Measurements from ENCODE around the gene SCGB1C2. TPM values are rescaled to one million over a fixed set of nuclear protein-coding genes. Genes with fewer than 3 reads are reported as not detected.

Gene SCGB1C2
- total and polyA plus RNA-seq, 2 donors (not counting 3 experiments of a cell fraction or from before 2014, with no cell fraction given) = not detected

- Histone ChIP-seq H2AFZ (ENCODE audit: low read depth, low read length) (no peak overlapping the region), H3K9ac (replicated peaks; ENCODE audit: extremely low read depth, insufficient read depth, low read length) (no peak overlapping the region), H4K20me1 (replicated peaks; ENCODE audit: control insufficient read depth, extremely low read depth, insufficient read depth, low read length) (no peaks in the 10 kb centered on the region), H3K9me3 (replicated peaks; ENCODE audit: control insufficient read depth, insufficient read depth, low read length) (no peaks in the 10 kb centered on the region), H3K4me3 (replicated peaks in 1 of 3; ENCODE audit: insufficient read depth in 1 of 3, low read depth in 1 of 3, low read length in 3 of 3) (no peak overlapping the region), H3K79me2 (ENCODE audit: control insufficient read depth, insufficient read depth, low read length) (no peaks in the 10 kb centered on the region), H3K4me1 (ENCODE audit: control insufficient read depth, extremely low read depth, insufficient read depth, low read length) (peaks cover 8% of the 10 kb centered on the region), H3K9me1 (replicated peaks; ENCODE audit: control insufficient read depth, extremely low read depth, insufficient read depth, low read length) (no peaks in the 10 kb centered on the region), H3K4me2 (ENCODE audit: insufficient read depth, low read length) (no peak overlapping the region), H3K27ac (ENCODE audit: insufficient read depth, low read depth, low read length) (no peak overlapping the region), H3K27me3 (ENCODE audit: control insufficient read depth in 2 of 2, insufficient read depth in 2 of 2, low read length in 2 of 2) (no peaks in the 10 kb centered on the region), H3K36me3 (ENCODE audit: control insufficient read depth in 2 of 2, extremely low read depth in 1 of 2, insufficient read depth in 2 of 2, low read length in 2 of 2) (no peaks in the 10 kb centered on the region)
- intact Hi-C loops (cut with micrococcal nuclease) = no loop called here
- TF ChIP-seq, protein P1, sequence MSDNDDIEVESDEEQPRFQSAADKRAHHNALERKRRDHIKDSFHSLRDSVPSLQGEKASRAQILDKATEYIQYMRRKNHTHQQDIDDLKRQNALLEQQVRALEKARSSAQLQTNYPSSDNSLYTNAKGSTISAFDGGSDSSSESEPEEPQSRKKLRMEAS (IDR thresholded peaks at IDR 0.05; ENCODE audit: insufficient read depth, insufficient read length) = no peak
- TF ChIP-seq MYC (IDR thresholded peaks at IDR 0.05; ENCODE audit: low read depth, low read length) (no peak), FOS (IDR thresholded peaks at IDR 0.05; ENCODE audit: borderline replicate concordance, insufficient read depth, low read length) (no peak), JUN (IDR thresholded peaks at IDR 0.05; ENCODE audit: borderline replicate concordance, insufficient read depth, insufficient read length, low read depth) (no peak), CTCF (IDR thresholded peaks at IDR 0.05; ENCODE audit: extremely low read depth in 1 of 2, insufficient read depth in 1 of 2, low read depth in 1 of 2, low read length in 2 of 2) (no peak), POLR2AphosphoS5 (IDR thresholded peaks at IDR 0.05; ENCODE audit: insufficient read depth, low read depth, low read length) (no peak), POLR2A (IDR thresholded peaks at IDR 0.05; ENCODE audit: low read depth, low read length) (no peak)
- POLR2A ChIA-PET = no interaction called here
- DNase-seq (ENCODE audit: low read depth, low spot score) = no peak
- BruUV-seq (replicated peaks) = no TSS peak
- no peak for FAIRE-seq
- dilution Hi-C loops (cut with MboI; ENCODE audit: extremely low pct_ligation_motif_present, low sequenced_read_pairs) = no loop called here
- CTCF ChIA-PET = interaction anchor here (0.7 to 1.1 kb wide), 2 partner anchors 233 to 547 kb away, joined by 3 to 6 read pairs; no protein-coding TSS in a partner anchor
These were observed 15.6 kb downstream of the SCGB1C2 start for GRCh38 chr17:152860-153420.
